GM12873 (cell line): ENCODE results near the gene EPS8L3.

Experiments
- TF ChIP-seq, protein P1 (sequence below): IDR thresholded peaks from 2 replicates; pipeline ENCODE4 v1.5.1; 2012; ENCODE audit warnings: low read depth, mild to moderate bottlenecking, moderate library complexity, low read length, control low read depth; ENCODE audit not compliant: insufficient read depth; ENCODE audit errors: missing control alignments

The EPS8L3 gene

DNA sequence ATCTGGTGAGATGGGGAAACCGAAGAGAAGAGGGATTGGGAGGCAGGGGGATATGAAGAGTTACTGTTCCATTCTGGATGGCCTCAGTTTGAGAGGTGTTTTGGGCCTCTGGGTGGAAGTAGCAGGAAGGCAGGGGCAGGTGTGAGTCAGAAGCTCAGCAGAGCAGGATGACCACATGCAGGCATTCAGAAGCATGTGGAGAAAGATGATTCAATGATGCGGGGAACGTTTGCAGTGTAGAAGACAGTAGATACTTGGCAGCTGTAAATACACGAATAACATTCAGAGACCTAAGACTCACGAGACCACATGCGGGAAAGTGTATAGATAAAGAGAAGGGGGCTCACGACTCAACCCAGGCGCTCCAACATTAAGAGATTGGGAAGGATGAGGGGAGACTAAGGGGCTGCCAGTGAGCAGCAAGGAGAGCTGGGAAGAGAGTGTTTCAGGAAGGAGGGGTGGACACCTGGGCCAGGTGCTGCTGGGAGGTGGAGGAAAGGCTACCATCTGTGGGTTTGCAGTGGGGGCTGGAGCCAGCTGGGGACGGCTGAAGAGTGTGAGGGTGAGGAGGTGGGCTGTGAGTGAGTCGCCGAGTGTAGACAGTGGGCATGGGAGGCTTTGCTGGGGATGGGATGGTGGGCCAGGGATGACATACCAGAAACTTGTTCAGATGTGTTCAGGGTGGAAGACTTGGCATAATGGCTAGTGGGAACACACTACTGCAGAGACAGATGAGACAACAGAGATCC lies 5.8 kb upstream of the EPS8L3 start:
- TF ChIP-seq, protein P1, sequence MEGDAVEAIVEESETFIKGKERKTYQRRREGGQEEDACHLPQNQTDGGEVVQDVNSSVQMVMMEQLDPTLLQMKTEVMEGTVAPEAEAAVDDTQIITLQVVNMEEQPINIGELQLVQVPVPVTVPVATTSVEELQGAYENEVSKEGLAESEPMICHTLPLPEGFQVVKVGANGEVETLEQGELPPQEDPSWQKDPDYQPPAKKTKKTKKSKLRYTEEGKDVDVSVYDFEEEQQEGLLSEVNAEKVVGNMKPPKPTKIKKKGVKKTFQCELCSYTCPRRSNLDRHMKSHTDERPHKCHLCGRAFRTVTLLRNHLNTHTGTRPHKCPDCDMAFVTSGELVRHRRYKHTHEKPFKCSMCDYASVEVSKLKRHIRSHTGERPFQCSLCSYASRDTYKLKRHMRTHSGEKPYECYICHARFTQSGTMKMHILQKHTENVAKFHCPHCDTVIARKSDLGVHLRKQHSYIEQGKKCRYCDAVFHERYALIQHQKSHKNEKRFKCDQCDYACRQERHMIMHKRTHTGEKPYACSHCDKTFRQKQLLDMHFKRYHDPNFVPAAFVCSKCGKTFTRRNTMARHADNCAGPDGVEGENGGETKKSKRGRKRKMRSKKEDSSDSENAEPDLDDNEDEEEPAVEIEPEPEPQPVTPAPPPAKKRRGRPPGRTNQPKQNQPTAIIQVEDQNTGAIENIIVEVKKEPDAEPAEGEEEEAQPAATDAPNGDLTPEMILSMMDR: no peak

DNA sequence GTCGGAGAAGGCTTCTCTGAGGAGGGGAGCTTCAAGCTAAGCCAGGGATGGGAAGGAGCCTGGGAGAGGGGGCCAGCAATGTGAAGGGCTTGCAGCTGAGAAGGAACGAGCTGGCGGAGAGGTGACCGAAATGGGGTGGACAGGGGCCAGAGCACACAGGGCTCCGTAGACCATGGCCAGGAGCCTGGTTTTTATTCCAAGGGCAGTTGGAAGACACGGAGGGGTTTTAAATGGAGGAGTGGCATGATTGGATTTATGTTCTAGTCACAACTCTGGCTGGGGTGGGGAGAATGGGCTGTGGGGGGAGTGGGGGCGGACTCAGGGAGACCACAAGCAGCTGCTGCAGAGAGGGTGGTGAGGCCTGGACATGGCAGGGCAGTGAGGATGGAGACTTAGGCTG lies 5.1 kb upstream of the EPS8L3 start:
- TF ChIP-seq, protein P1: no peak

DNA sequence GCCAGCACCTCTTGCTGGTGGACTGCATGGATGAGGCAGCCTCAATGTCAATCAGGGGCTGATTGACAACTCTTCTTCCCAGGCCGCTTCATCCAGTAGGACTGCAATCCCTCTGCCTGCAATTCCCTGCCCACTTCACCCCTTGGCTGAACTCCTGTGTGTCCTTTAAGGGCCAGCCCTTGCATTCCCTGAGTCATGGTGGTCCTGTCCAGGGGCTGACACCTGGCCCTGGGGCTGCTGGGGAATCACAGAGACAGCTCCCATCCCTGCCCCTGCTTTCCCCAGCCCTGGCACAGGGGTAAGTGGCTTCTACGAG lies 4.6 kb upstream of the EPS8L3 start:
- TF ChIP-seq, protein P1: no peak

DNA sequence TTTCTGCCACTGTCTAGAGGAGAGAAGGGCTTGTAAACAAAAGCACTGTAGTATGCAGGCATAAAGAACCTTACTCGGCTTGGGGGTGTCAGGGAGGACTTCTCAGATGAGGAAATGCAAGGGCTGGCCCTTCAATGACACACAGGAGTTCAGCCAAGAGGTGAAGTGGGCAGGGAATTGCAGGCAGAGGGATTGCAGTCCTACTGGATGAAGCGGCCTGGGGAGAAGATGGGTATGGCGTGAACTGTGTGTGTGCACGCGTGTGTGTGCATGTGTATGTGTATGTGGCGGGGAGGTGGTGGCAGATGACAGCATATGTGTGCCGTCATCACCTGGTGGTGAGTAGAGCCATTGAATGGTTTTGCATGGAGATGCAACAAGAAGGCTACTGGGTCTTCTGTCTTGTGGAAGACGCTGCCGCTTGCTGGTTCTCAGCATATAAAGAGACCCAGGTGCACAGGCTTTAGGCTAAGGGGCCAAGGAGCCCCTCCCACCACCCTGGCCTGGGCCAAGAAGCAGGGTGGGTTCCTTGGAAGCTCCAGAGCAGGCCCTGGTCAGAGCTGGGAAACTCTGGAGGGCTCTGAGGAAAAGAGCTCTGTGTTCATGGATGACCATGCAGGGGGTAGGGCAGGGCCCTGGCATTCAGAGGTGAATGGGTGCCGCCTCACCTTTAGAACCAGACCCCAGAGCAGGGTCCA lies 4.1 kb upstream of the EPS8L3 start:
- TF ChIP-seq, protein P1: no peak

DNA sequence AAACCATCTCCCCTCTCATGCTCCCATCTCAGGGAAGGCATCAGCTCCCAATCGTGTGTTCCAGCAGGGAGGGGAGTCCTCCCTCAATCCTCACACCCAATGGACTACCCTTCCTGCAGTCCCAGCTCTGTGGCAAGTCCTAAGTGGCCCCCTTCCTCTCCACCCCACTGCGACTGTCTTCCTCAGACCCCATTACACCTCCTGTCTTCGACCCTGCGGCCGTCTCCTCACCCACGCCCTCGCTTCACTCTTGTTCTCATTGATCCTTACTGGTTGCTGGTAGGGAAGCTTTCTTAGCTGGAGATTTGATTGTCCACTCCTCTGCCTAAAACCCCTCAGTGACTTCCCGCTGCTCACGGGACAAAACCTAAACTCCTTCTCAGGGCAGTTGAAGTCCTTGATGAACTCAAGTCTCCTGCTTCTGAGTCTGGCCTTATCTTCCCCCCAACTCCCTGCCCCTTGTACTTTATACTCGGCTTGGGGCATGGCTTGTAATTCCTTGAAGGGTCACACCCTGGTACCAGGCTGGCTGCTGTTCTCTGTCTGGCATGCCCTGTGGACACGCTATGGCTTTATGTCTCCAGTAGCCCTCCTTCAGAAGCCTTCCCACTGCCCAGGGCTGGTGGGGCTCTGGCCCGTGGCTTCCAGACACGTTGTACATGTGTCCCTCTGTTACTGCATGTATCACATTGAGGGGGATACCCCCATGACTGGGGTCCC lies 2.3 kb upstream of the EPS8L3 start:
- TF ChIP-seq, protein P1: no peak

DNA sequence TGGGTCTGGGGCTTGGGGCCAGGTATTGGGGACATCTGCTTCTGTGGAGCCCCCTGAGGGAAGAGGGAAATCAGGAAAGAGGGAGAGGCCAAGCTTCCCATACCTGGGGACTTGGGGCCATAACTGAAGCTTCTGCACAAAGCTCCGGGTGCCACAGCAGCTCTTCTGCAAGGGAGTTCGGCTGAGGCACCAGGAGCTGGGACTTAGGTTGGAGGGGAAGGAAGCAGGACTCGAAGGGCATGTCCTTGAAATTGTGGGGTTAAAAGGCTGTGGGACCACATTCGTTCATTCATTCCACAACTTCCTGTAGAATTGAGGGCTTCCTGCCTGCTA lies 1.7 kb upstream of the EPS8L3 start:
- TF ChIP-seq, protein P1: no peak
